HT1080 (cell line): Measurements from ENCODE around the gene SCN2B. TPM values are rescaled to one million over a fixed set of nuclear protein-coding genes. Genes with fewer than 3 reads are reported as not detected.
A peak's percentile ranks its signal among the peaks of the same experiment; 100 is the strongest.
"Not testable (repeated sequence)": the region's sequence is repeated elsewhere in the genome, so short reads cannot be mapped to it uniquely, and the experiment has no call there.

Source experiments
- DNase-seq: peaks from one replicate; pipeline ENCODE4 v3.0.0-alpha.2; 2015; ENCODE audit warnings: low read depth
- total RNA-seq: library from RNA; depleted of rRNA; stranded (reverse); fragments of >200 nt; shearing (Covaris generic); gene quantifications from 2 replicates; pipeline ENCODE4 v1.2.3, GENCODE V29; 2014

SCN2B gene
- total RNA-seq, 1 experiment from 2014 or later: not detected

GRCh38 chr11:118207079-118207478 lies 30.6 kb upstream of the SCN2B start:
- no peak for DNase-seq

- no peak for DNase-seq
These were observed 30.1 kb upstream of the SCN2B start for GRCh38 chr11:118206391-118207031.

GRCh38 chr11:118205606-118206378 lies 29.4 kb upstream of the SCN2B start:
- no peak for DNase-seq

GRCh38 chr11:118202599-118203422 lies 26.4 kb upstream of the SCN2B start:
- no peak for DNase-seq

DNA sequence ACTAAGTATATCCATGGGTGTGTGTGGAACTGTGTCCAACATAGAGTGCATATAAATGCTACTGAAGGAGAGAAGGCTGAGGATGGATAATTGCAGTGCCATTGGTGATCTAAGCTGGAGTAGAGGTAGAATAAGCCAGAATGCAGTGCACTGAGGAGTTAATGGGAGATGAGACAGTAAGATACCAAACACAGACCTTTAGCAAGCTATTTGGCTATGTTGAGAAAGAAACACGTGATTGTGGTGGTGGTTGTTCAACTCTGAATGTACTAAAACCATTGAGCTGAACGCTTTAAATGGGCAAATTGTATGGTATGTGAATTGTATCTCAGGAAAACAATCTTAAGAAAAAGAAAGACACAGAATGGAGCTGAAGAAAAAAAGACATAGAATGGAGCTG lies 25.5 kb upstream of the SCN2B start:
- DNase-seq: no peak

DNA sequence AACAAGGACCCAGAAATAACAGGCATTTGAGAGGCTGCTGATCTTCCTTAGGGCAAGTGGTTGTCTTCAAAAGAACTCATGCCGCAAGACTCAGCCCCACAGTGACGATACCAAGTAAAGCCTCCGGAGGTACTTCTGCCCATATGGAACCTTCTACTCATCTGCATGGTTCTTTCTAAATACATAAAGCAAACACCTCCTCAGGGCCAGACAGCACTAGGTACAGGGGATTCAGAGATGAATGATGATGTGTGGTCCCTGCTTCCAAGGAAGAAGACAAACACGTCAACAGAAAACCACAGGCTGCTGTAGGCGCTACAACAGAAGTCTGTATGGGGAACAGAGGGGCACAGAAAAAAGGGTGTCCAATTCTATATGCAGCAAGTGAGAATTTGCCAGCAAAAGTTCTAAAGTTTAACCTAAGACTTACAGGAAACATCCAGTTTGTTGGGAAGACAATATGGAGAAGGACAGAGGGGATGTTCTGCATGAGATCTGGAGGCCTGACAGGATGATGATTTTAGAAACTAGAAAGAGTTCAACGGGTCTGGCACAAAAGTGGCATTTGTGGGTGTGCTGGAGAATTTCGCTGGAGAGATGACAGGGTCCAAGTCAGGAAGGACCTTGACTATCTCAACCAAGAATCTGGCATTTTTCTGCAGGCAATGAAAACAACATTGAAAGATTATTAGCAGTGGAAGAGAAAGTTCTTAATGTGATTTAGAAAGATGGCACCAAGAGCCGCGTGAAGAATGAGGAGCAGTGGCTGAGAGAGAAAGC lies 24.7 kb upstream of the SCN2B start:
- DNase-seq: no peak

DNA sequence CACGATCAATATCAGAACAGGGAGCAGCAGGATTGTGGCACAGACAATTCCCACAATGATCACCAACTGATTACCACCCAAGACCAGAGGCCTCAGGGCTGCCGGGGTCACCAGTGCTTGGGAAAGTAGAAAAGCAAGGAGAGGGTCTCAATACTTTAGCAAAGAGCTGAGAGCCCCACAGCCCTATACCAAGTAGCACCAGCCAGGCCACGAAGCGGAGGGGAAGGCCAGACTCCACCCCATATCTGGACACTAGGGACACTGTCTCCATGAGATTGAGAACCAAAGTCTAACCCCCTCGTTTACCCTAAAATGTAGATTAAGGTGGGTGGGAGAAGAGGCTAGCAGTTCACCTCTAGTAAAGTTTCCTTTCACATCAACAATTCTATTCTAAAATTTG lies 24.1 kb upstream of the SCN2B start:
- no peak for DNase-seq

- DNase-seq: no peak
These were observed 22.7 kb upstream of the SCN2B start for GRCh38 chr11:118199135-118199534.

GRCh38 chr11:118198370-118198769 lies 21.9 kb upstream of the SCN2B start:
- DNase-seq: peak; percentile 49

GRCh38 chr11:118194835-118195627 lies 18.6 kb upstream of the SCN2B start:
- peak; percentile 43 for DNase-seq

GRCh38 chr11:118193910-118194566 lies 17.6 kb upstream of the SCN2B start:
- DNase-seq: no peak

- DNase-seq: not testable (repeated sequence)
These were observed 16.4 kb upstream of the SCN2B start for GRCh38 chr11:118192817-118193216.

DNA sequence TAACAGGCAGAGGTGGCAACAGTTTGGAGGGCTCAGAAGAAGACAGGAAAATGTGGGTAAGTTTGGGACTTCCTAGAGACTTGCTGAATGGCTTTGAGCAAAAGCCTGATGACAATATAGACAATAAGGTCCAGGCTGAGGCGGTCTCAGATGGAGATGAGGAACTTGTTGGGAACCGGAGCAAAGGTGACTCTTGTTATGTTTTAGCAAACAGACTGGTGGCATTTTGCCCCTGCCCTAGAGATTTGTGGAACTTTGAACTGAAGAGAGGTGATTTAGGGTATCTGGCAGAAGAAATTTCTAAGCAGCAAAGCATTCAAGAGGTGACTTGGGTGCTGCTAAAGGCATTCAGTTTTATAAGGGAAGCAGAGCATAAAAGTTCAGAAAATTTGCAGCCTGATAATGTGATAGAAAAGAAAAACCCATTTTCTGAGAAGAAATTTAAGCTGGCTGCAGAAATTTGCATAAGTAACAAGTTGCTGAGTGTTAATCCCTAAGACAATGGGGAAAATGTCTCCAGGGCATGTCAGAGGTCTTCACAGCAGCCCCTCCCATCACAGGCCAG lies 14.6 kb upstream of the SCN2B start:
- DNase-seq: not testable (repeated sequence)

DNA sequence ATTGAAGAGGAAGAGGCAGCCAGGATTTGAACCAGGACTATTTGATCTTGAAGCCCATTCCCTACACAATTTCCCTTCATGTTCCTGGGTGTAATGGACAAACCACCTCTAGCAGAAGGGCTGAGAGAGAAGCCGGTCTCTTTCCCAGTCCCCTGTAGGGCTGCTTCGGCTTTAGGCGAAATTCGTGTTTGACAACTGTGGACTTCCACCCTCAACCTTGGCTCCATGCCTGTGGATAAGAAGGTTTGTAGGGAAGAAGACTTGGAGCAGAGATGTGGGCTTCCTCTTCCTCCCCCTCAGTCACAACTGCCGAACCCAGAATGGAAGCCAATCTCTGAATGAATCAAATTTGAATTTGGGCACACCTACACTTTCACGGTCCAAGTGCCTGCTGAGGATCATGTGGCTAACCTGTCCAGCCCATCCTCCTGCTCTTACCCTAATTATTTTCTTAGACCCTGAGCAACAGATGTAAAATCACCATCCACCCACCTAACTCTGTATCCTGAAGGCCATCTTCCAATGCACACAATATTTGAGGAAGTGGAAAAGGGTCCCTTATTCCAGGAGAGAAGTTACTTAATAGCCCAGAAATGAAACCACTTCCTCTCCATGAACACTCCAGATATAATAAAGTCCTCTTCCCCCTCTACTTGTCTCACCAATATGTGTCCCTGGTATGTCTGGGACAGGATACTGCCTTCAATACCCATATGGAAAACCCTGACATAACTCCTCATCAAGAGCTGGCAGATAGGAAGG lies 10.1 kb upstream of the SCN2B start:
- DNase-seq: no peak

- no peak for DNase-seq
These were observed 8.5 kb upstream of the SCN2B start for GRCh38 chr11:118184784-118185579.

DNA sequence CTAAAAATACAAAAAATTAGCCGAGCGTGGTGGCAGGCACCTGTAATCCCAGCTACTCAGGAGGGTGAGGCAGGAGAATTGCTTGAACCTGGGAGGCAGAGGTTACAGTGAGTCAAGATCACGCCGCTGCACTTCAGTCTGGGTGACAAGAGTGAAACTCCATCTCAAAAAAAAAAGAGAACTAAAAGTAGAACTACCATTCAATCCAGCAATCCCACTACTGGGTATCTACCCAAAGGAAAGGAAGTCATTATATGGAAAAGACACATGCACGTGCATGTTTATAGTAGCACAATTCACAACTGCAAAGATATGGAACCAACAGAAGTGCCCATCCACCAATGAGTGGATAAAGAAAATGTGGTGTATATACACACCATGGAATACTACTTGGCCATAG lies 7.3 kb upstream of the SCN2B start:
- DNase-seq: not testable (repeated sequence)

DNA sequence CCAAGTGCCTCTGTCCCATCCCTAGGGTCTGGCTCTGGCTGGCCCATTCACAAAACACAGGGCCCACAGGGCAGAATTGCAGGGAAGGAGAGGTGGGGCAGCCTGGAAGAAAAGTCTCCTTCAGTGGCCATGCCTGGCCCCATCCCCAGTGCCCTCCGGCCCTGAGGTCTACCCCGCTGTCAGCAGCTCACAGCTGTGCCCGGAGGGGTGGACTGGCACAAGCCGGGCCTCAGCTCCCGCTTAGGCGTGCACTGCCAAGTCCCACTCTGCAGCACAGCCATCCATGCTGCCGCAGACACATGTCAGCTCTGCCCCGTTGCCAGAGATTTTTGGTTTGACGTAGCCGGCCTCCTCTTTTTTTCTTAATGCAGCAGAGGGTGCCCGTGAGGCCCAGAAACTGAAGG lies 3.9 kb upstream of the SCN2B start:
- peak; percentile 48 for DNase-seq

GRCh38 chr11:118176778-118177134 lies 317 bp upstream of the SCN2B start:
- no peak for DNase-seq
